ENCODE measurements around the gene ARAP1. TPM values are rescaled to one million over a fixed set of nuclear protein-coding genes. Genes with fewer than 3 reads are reported as not detected.
A peak's percentile ranks its signal among the peaks of the same experiment; 100 is the strongest.

ARAP1 gene
- polyA plus RNA-seq, 3 donors = 48.7 to 487 (median 79.0) TPM

DNA sequence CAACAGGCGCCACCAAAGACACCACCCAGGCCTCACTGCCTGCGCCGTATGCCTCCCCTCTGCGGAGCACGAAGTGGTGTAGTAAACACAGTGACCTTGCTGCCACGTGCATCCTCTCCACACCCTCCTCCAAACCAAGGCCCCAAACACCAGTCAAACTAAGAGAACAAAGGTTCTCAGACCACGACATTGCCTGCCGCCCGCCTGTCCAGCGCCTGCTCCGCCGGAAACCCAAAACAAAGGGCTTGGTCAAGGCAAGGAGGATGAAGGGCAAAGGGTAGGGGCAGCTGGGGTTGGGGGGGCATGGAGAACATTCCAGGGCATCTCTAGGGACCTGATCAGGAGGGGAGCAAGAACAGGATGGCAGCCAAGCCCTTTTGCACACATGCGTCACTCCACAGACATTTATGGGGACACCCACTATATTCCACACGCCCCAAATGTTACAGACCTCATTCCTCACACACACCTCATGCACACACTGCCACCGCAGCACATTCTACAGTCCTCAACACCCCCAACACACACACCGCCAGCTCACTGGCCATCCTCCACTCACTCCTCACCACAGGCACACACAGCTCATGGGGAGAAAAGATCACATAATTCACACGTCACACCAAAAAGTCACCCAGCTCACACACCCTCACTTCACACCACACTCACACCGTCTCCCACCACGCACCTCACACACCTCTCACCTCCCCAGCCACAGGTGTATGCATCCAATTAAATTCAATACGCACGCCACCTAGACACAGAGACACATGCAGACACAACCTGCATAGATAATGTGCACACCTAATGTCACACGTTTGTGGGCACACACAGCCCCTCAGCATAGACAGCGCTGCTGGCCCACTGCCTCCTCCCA, 112.5 kb downstream of the ARAP1 start:
- H3K36me3 ChIP-seq (replicated peaks in 1 of 2; ENCODE audit: control insufficient read depth in 1 of 2, insufficient read depth in 2 of 2, low read length in 2 of 2) = no peaks in the 10 kb centered on the region
- no peak overlapping the region for H3K4me3 ChIP-seq (replicated peaks in 1 of 3; ENCODE audit: low read depth in 2 of 3, low read length in 3 of 3)
- H3K27ac ChIP-seq (ENCODE audit: low read depth in 1 of 2, low read length in 2 of 2) = no peak overlapping the region
- H3K9ac ChIP-seq (ENCODE audit: insufficient read depth, low read length, poor library complexity, severe bottlenecking) = no peak overlapping the region
- intact Hi-C loops (cut with micrococcal nuclease) = loop anchor here in 1 of 2 donors (5.0 kb wide), 1 partner anchor 52 kb away; no protein-coding TSS in a partner anchor
- no peak overlapping the region for H3K4me2 ChIP-seq (replicated peaks; ENCODE audit: extremely low read depth, low read length, poor library complexity, severe bottlenecking)
- Mint-ChIP-seq H3K9me3 (peaks cover 0 to 4% (median 0%) of the 10 kb centered on the region in 7 donors), H3K4me1 (peaks cover 14% of the 10 kb centered on the region), H3K27ac (no peak overlapping the region), H3K4me3 (no peak overlapping the region), H3K36me3 (no peaks in the 10 kb centered on the region), H3K27me3 (ENCODE audit: low read depth in 3 of 3) (peaks cover 36 to 46% (median 45%) of the 10 kb centered on the region in 3 donors)
- H3K79me2 ChIP-seq (ENCODE audit: insufficient read depth, low read length) = no peaks in the 10 kb centered on the region
- H2AFZ ChIP-seq (ENCODE audit: insufficient read depth, low read depth, low read length, poor library complexity, severe bottlenecking) = no peak overlapping the region
- peaks cover 0 to 14% of the 10 kb centered on the region in 2 donors for H3K9me3 ChIP-seq (replicated peaks in 1 of 2; ENCODE audit: control insufficient read depth in 1 of 2, insufficient read depth in 1 of 2, low read length in 2 of 2)
- DNase-seq = no peak
- peaks cover 21 to 26% of the 10 kb centered on the region in 2 donors for H3K4me1 ChIP-seq (ENCODE audit: control insufficient read depth in 1 of 2, insufficient read depth in 2 of 2, low read length in 2 of 2)
- 84% methylated on average over 13 of the region's 23 CpGs for WGBS (ENCODE audit: insufficient coverage)
- H3K27me3 ChIP-seq (ENCODE audit: control insufficient read depth in 2 of 2, insufficient read depth in 2 of 2, low read length in 2 of 2) = peaks cover 14 to 63% of the 10 kb centered on the region in 2 donors
- TF ChIP-seq, protein P1, sequence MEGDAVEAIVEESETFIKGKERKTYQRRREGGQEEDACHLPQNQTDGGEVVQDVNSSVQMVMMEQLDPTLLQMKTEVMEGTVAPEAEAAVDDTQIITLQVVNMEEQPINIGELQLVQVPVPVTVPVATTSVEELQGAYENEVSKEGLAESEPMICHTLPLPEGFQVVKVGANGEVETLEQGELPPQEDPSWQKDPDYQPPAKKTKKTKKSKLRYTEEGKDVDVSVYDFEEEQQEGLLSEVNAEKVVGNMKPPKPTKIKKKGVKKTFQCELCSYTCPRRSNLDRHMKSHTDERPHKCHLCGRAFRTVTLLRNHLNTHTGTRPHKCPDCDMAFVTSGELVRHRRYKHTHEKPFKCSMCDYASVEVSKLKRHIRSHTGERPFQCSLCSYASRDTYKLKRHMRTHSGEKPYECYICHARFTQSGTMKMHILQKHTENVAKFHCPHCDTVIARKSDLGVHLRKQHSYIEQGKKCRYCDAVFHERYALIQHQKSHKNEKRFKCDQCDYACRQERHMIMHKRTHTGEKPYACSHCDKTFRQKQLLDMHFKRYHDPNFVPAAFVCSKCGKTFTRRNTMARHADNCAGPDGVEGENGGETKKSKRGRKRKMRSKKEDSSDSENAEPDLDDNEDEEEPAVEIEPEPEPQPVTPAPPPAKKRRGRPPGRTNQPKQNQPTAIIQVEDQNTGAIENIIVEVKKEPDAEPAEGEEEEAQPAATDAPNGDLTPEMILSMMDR (IDR thresholded peaks at IDR 0.05) = no peak
- peaks cover 8% of the 10 kb centered on the region for H4K20me1 ChIP-seq (ENCODE audit: insufficient read depth, low read length)

DNA sequence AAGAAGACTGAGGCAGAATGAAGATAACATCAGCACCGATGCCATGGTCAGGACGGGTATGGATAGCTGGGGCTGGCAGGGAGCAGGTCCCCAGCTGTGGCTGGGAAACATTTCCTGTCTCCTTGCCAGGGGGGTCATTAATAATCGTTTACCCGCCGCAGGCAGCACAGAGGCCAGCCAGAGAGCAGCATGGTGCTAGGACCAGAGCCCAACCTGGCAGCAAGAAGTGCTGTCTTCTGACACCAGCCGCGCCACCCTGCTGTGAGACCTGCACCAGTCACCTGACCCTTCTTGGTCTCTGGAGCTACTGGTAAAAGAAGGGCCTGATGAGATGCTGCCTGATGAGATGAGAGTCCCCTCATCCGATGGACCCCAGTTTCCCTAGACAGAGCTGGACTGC, 114.3 kb downstream of the ARAP1 start:
- 87% methylated on average over 8 of the region's 8 CpGs for WGBS (ENCODE audit: insufficient coverage)
- no peak for DNase-seq
- H4K20me1 ChIP-seq (ENCODE audit: insufficient read depth, low read length) = peaks cover 8% of the 10 kb centered on the region
- Mint-ChIP-seq H3K27me3 (ENCODE audit: low read depth in 3 of 3) (peaks cover 31 to 43% (median 40%) of the 10 kb centered on the region in 3 donors), H3K27ac (peak overlapping the region in 1 of 7 donors; percentile 22), H3K9me3 (peaks cover 0 to 8% (median 0%) of the 10 kb centered on the region in 7 donors), H3K4me3 (no peak overlapping the region), H3K36me3 (no peaks in the 10 kb centered on the region), H3K4me1 (peaks cover 11% of the 10 kb centered on the region)
- peaks cover 0 to 14% of the 10 kb centered on the region in 2 donors for H3K9me3 ChIP-seq (replicated peaks in 1 of 2; ENCODE audit: control insufficient read depth in 1 of 2, insufficient read depth in 1 of 2, low read length in 2 of 2)
- H3K36me3 ChIP-seq (replicated peaks in 1 of 2; ENCODE audit: control insufficient read depth in 1 of 2, insufficient read depth in 2 of 2, low read length in 2 of 2) = no peaks in the 10 kb centered on the region
- intact Hi-C loops (cut with micrococcal nuclease) = no loop called here
- TF ChIP-seq, protein P1 (IDR thresholded peaks at IDR 0.05) = no peak
- H3K79me2 ChIP-seq (ENCODE audit: insufficient read depth, low read length) = no peaks in the 10 kb centered on the region
- H2AFZ ChIP-seq (ENCODE audit: insufficient read depth, low read depth, low read length, poor library complexity, severe bottlenecking) = no peak overlapping the region
- no peak overlapping the region for H3K4me2 ChIP-seq (replicated peaks; ENCODE audit: extremely low read depth, low read length, poor library complexity, severe bottlenecking)
- peaks cover 14 to 51% of the 10 kb centered on the region in 2 donors for H3K27me3 ChIP-seq (ENCODE audit: control insufficient read depth in 2 of 2, insufficient read depth in 2 of 2, low read length in 2 of 2)
- no peak overlapping the region for H3K4me3 ChIP-seq (replicated peaks in 1 of 3; ENCODE audit: low read depth in 2 of 3, low read length in 3 of 3)
- H3K27ac ChIP-seq (ENCODE audit: low read depth in 1 of 2, low read length in 2 of 2) = no peak overlapping the region
- H3K4me1 ChIP-seq (ENCODE audit: control insufficient read depth in 1 of 2, insufficient read depth in 2 of 2, low read length in 2 of 2) = peaks cover 17 to 20% of the 10 kb centered on the region in 2 donors
- no peak overlapping the region for H3K9ac ChIP-seq (ENCODE audit: insufficient read depth, low read length, poor library complexity, severe bottlenecking)
